Mammary epithelial cell (primary cell): ENCODE data around the gene SCARB1.

Source experiments
- CTCF ChIP-seq, 2 donors: IDR thresholded peaks in 1 of 2; conservative IDR thresholded peaks in 1 of 2; 2 replicates each; pipeline ENCODE4 v1.5.1; 2011 to 2012; ENCODE audit warnings: inconsistent platforms in 2 of 2, low read length in 2 of 2, mild to moderate bottlenecking in 2 of 2, control low read depth in 1 of 2, low read depth in 1 of 2; ENCODE audit not compliant: insufficient read depth in 1 of 2; ENCODE audit errors: extremely low read depth in 1 of 2
- EZH2 ChIP-seq: IDR thresholded peaks from 2 replicates; pipeline ENCODE4 v1.6.1; 2012; ENCODE audit warnings: low read length, inconsistent platforms, borderline replicate concordance

DNA sequence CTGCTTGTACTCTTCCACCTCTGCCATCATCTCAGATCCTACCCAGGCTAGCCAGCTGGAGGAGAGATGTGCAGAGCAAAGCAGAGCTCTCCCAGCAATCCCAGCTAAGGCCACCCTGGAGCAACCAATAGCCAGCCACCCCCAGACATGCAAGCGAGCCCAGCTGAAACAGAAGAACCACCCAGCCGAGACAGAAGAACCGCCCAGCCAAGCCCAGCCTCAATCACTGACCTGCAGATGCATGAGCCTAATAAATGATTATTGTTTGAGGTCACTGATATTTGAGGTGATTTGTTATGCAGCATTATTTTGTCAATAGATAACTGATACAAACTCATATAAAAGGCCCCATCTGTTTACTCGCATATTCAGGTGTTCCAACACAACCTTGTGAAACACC lies 106.3 kb downstream of the SCARB1 start:
- TF ChIP-seq CTCF (conservative IDR thresholded peaks at IDR 0.05 in 1 of 2, IDR thresholded peaks at IDR 0.05 in 1 of 2; ENCODE audit: extremely low read depth in 1 of 2, insufficient read depth in 1 of 2, low read depth in 1 of 2, low read length in 2 of 2) (no peak), EZH2 (no peak)
